Measurements from ENCODE around the gene ANKRD13B. TPM values are rescaled to one million over a fixed set of nuclear protein-coding genes. Genes with fewer than 3 reads are reported as not detected.

Gene ANKRD13B
- total RNA-seq, 3 donors from 2014 or later: 8.5 to 13.0 (median 9.2) TPM

GRCh38 chr17:29652976-29653375, 60.0 kb downstream of the ANKRD13B start:
- no peaks in the 10 kb centered on the region for H3K4me1 ChIP-seq
- no peak for DNase-seq (ENCODE audit: low spot score in 2 of 2)
- intact Hi-C loops (cut with DNase I; ENCODE audit: low total_unique reads): no loop called here
- H3K36me3 ChIP-seq: no peaks in the 10 kb centered on the region
- no peaks in the 10 kb centered on the region for H3K9me3 ChIP-seq
- no peak overlapping the region for H3K4me3 ChIP-seq
- no peak overlapping the region for H3K27ac ChIP-seq
- TF ChIP-seq CTCF (IDR thresholded peaks at IDR 0.05) (no peak), POLR2A (IDR thresholded peaks at IDR 0.05) (no peak), POLR2AphosphoS5 (IDR thresholded peaks at IDR 0.05) (no peak)
- no peaks in the 10 kb centered on the region for H3K27me3 ChIP-seq

GRCh38 chr17:29653995-29654714, 61.2 kb downstream of the ANKRD13B start:
- H3K9me3 ChIP-seq: no peaks in the 10 kb centered on the region
- no peaks in the 10 kb centered on the region for H3K4me1 ChIP-seq
- TF ChIP-seq CTCF (IDR thresholded peaks at IDR 0.05) (no peak), POLR2A (IDR thresholded peaks at IDR 0.05) (no peak), POLR2AphosphoS5 (IDR thresholded peaks at IDR 0.05) (no peak)
- H3K4me3 ChIP-seq: no peak overlapping the region
- intact Hi-C loops (cut with DNase I; ENCODE audit: low total_unique reads): no loop called here
- DNase-seq (ENCODE audit: low spot score in 2 of 2): no peak
- no peaks in the 10 kb centered on the region for H3K36me3 ChIP-seq
- no peak overlapping the region for H3K27ac ChIP-seq
- no peaks in the 10 kb centered on the region for H3K27me3 ChIP-seq

- Histone ChIP-seq H3K36me3 (no peaks in the 10 kb centered on the region), H3K4me1 (no peaks in the 10 kb centered on the region), H3K27ac (no peak overlapping the region), H3K9me3 (no peaks in the 10 kb centered on the region), H3K4me3 (no peak overlapping the region), H3K27me3 (no peaks in the 10 kb centered on the region)
- no peak for DNase-seq (ENCODE audit: low spot score in 2 of 2)
- intact Hi-C loops (cut with DNase I; ENCODE audit: low total_unique reads): no loop called here
- TF ChIP-seq CTCF (IDR thresholded peaks at IDR 0.05) (no peak), POLR2AphosphoS5 (IDR thresholded peaks at IDR 0.05) (no peak), POLR2A (IDR thresholded peaks at IDR 0.05) (no peak)
Observed at GRCh38 chr17:29655323-29655722, 62.4 kb downstream of the ANKRD13B start.

GRCh38 chr17:29659155-29659554, 66.2 kb downstream of the ANKRD13B start:
- TF ChIP-seq CTCF (IDR thresholded peaks at IDR 0.05): no peak
- no peak for TF ChIP-seq POLR2A (IDR thresholded peaks at IDR 0.05)
- no peak for TF ChIP-seq POLR2AphosphoS5 (IDR thresholded peaks at IDR 0.05)
- H3K27ac ChIP-seq: no peak overlapping the region
- H3K36me3 ChIP-seq: no peaks in the 10 kb centered on the region

GRCh38 chr17:29661213-29661612, 68.3 kb downstream of the ANKRD13B start:
- no peaks in the 10 kb centered on the region for H3K27me3 ChIP-seq
- intact Hi-C loops (cut with DNase I; ENCODE audit: low total_unique reads): no loop called here
- peaks cover 4% of the 10 kb centered on the region for H3K36me3 ChIP-seq
- TF ChIP-seq CTCF (IDR thresholded peaks at IDR 0.05): no peak
- no peak for TF ChIP-seq POLR2AphosphoS5 (IDR thresholded peaks at IDR 0.05)
- no peak for TF ChIP-seq POLR2A (IDR thresholded peaks at IDR 0.05)
- no peak overlapping the region for H3K4me3 ChIP-seq
- DNase-seq (ENCODE audit: low spot score in 2 of 2): no peak
- H3K27ac ChIP-seq: no peak overlapping the region
- no peaks in the 10 kb centered on the region for H3K9me3 ChIP-seq
- no peaks in the 10 kb centered on the region for H3K4me1 ChIP-seq

More at GRCh38 chr17:29659155-29659554, 66.2 kb downstream of the ANKRD13B start:
- intact Hi-C loops (cut with DNase I; ENCODE audit: low total_unique reads): no loop called here
- Histone ChIP-seq H3K4me1 (no peaks in the 10 kb centered on the region), H3K9me3 (no peaks in the 10 kb centered on the region), H3K27me3 (no peaks in the 10 kb centered on the region), H3K4me3 (no peak overlapping the region)
- DNase-seq (ENCODE audit: low spot score in 2 of 2): no peak

Data from breast epithelium (tissue), 4 donors.